Fibroblast of lung (primary cell): ENCODE measurements around the gene PLEKHA6. TPM values are rescaled to one million over a fixed set of nuclear protein-coding genes. Genes with fewer than 3 reads are reported as not detected.

Source experiments
- DNase-seq, 2 donors: peaks; one replicate each; pipeline versions ENCODE4 v3.0.0 to v3.0.0-alpha.2; 2010; ENCODE audit warnings: low read depth in 2 of 2
- H2AFZ ChIP-seq: 2 replicates; pipeline ENCODE4 v1.5.1; 2012; ENCODE audit warnings: low read length, control low read depth, inconsistent platforms
- H3K27ac ChIP-seq: 2 replicates; pipeline ENCODE4 v1.5.1; 2011; ENCODE audit warnings: low read length, control low read depth; ENCODE audit not compliant: insufficient read depth
- H3K27me3 ChIP-seq: 2 replicates; pipeline ENCODE4 v1.5.1; 2011; ENCODE audit warnings: mild to moderate bottlenecking, low read length; ENCODE audit not compliant: control insufficient read depth, insufficient read depth
- H3K36me3 ChIP-seq: 2 replicates; pipeline ENCODE4 v1.5.1; 2011; ENCODE audit warnings: low read length; ENCODE audit not compliant: control insufficient read depth, insufficient read depth
- H3K4me1 ChIP-seq: 2 replicates; pipeline ENCODE4 v1.5.1; 2011; ENCODE audit warnings: low read length; ENCODE audit not compliant: control insufficient read depth, insufficient read depth; ENCODE audit errors: extremely low read depth
- H3K4me2 ChIP-seq: 2 replicates; pipeline ENCODE4 v1.5.1; 2011; ENCODE audit warnings: low read length, control low read depth; ENCODE audit not compliant: insufficient read depth; ENCODE audit errors: extremely low read depth
- H3K4me3 ChIP-seq, 4 experiments: fragments of 200-600 bp in 1 of 4; sonication (generic) in 1 of 4; replicated peaks in 1 of 4; 2 replicates each; pipeline ENCODE4 v1.5.1; 2011 to 2016; ENCODE audit warnings: low read length in 4 of 4, low read depth in 3 of 4, mild to moderate bottlenecking in 3 of 4, control low read depth in 2 of 4, inconsistent platforms in 1 of 4, mixed read lengths in 1 of 4; ENCODE audit not compliant: insufficient read depth in 1 of 4; ENCODE audit errors: control extremely low read depth in 1 of 4
- H3K79me2 ChIP-seq: 2 replicates; pipeline ENCODE4 v1.5.1; 2012; ENCODE audit warnings: mild to moderate bottlenecking, low read length, inconsistent platforms; ENCODE audit not compliant: control insufficient read depth, insufficient read depth
- H3K9ac ChIP-seq: 2 replicates; pipeline ENCODE4 v1.5.1; 2011; ENCODE audit warnings: mild to moderate bottlenecking, low read length, control low read depth; ENCODE audit not compliant: insufficient read depth
- H3K9me3 ChIP-seq: 2 replicates; pipeline ENCODE4 v1.5.1; 2012; ENCODE audit warnings: low read depth, low read length; ENCODE audit not compliant: control insufficient read depth, insufficient read depth
- H4K20me1 ChIP-seq: 2 replicates; pipeline ENCODE4 v1.5.1; 2011; ENCODE audit warnings: low read length; ENCODE audit not compliant: control insufficient read depth, insufficient read depth; ENCODE audit errors: extremely low read depth
- CTCF ChIP-seq, 2 donors: IDR thresholded peaks in 1 of 2; conservative IDR thresholded peaks in 1 of 2; 1 replicate in 1 of 2; 2 replicates in 1 of 2; pipeline ENCODE4 v1.5.1; 2011 to 2012; ENCODE audit warnings: low read length in 2 of 2, control low read depth in 1 of 2, inconsistent platforms in 1 of 2, low read depth in 1 of 2, mild to moderate bottlenecking in 1 of 2
- EZH2 ChIP-seq: IDR thresholded peaks from 2 replicates; pipeline ENCODE4 v1.5.1; 2012; ENCODE audit warnings: low read length, control low read depth, mild to moderate bottlenecking; ENCODE audit errors: missing control alignments
- polyA plus RNA-seq, 2 donors: library from polyadenylated mRNA; depleted of rRNA in 1 of 2; stranded (reverse) in 1 of 2; unstranded in 1 of 2; fragments of >200 nt; gene quantifications; 2 replicates each; pipeline ENCODE4 v1.2.1, GENCODE V29; 2011 to 2012; ENCODE audit warnings: missing spikeins in 1 of 2
- total RNA-seq: library from RNA; depleted of rRNA; stranded (reverse); fragments of >200 nt; gene quantifications from 2 replicates; pipeline ENCODE4 v1.2.1, GENCODE V29; 2014

The PLEKHA6 gene
- total and polyA plus RNA-seq, 2 donors (not counting 1 experiment from before 2014, with no cell fraction given), result 3.8 to 4.3 TPM

GRCh38 chr1:204251286-204251685 is 108.4 kb downstream of the PLEKHA6 start:
- H2AFZ ChIP-seq, result no peak overlapping the region
- H3K4me2 ChIP-seq, result no peak overlapping the region
- no peak for DNase-seq
- H3K4me3 ChIP-seq, result no peak overlapping the region
- H3K9me3 ChIP-seq, result no peaks in the 10 kb centered on the region
- H3K27me3 ChIP-seq, result peaks cover 7% of the 10 kb centered on the region
- H3K27ac ChIP-seq, result no peak overlapping the region
- H3K4me1 ChIP-seq, result peaks cover 3% of the 10 kb centered on the region
- H3K9ac ChIP-seq, result no peak overlapping the region
- H4K20me1 ChIP-seq, result no peaks in the 10 kb centered on the region
- no peaks in the 10 kb centered on the region for H3K36me3 ChIP-seq
- H3K79me2 ChIP-seq, result no peaks in the 10 kb centered on the region
- TF ChIP-seq CTCF (conservative IDR thresholded peaks at IDR 0.05 in 1 of 2, IDR thresholded peaks at IDR 0.05 in 1 of 2; ENCODE audit: low read depth in 1 of 2, low read length in 2 of 2) (no peak), EZH2 (no peak)

- TF ChIP-seq EZH2, result no peak
- H3K4me3 ChIP-seq, result no peak overlapping the region
- no peak overlapping the region for H3K9ac ChIP-seq
- H3K79me2 ChIP-seq, result no peaks in the 10 kb centered on the region
- H2AFZ ChIP-seq, result no peak overlapping the region
- H3K27me3 ChIP-seq, result peaks cover 8% of the 10 kb centered on the region
- H3K27ac ChIP-seq, result no peak overlapping the region
- peaks cover 3% of the 10 kb centered on the region for H3K4me1 ChIP-seq
- H3K36me3 ChIP-seq, result no peaks in the 10 kb centered on the region
- H3K9me3 ChIP-seq, result no peaks in the 10 kb centered on the region
- no peak for DNase-seq
- H3K4me2 ChIP-seq, result no peak overlapping the region
- H4K20me1 ChIP-seq, result no peaks in the 10 kb centered on the region
Observed at GRCh38 chr1:204250428-204251030, 109.2 kb downstream of the PLEKHA6 start.

- H4K20me1 ChIP-seq, result no peaks in the 10 kb centered on the region
- H3K27me3 ChIP-seq, result peaks cover 8% of the 10 kb centered on the region
- no peak for DNase-seq
- H3K9ac ChIP-seq, result no peak overlapping the region
- no peak overlapping the region for H3K4me3 ChIP-seq
- no peaks in the 10 kb centered on the region for H3K36me3 ChIP-seq
- no peak overlapping the region for H3K27ac ChIP-seq
- H3K79me2 ChIP-seq, result no peaks in the 10 kb centered on the region
- TF ChIP-seq EZH2 (no peak), CTCF (conservative IDR thresholded peaks at IDR 0.05 in 1 of 2, IDR thresholded peaks at IDR 0.05 in 1 of 2; ENCODE audit: low read depth in 1 of 2, low read length in 2 of 2) (no peak)
- no peak overlapping the region for H3K4me2 ChIP-seq
- H3K9me3 ChIP-seq, result no peaks in the 10 kb centered on the region
- peaks cover 3% of the 10 kb centered on the region for H3K4me1 ChIP-seq
- H2AFZ ChIP-seq, result no peak overlapping the region
Observed at GRCh38 chr1:204249736-204250427, 109.8 kb downstream of the PLEKHA6 start.
